HG03457 (cell line): ENCODE data around the gene PNPLA7.
"Not testable (repeated sequence)": the region's sequence is repeated elsewhere in the genome, so short reads cannot be mapped to it uniquely, and the experiment has no call there.

Experiments
- ATAC-seq: cut with Tn5 transposase; IDR thresholded peaks from one replicate; pipeline ENCODE4 v1.9.1; 2021; ENCODE audit warnings: moderate number of reproducible peaks; ENCODE audit not compliant: unreplicated experiment

The PNPLA7 gene

DNA sequence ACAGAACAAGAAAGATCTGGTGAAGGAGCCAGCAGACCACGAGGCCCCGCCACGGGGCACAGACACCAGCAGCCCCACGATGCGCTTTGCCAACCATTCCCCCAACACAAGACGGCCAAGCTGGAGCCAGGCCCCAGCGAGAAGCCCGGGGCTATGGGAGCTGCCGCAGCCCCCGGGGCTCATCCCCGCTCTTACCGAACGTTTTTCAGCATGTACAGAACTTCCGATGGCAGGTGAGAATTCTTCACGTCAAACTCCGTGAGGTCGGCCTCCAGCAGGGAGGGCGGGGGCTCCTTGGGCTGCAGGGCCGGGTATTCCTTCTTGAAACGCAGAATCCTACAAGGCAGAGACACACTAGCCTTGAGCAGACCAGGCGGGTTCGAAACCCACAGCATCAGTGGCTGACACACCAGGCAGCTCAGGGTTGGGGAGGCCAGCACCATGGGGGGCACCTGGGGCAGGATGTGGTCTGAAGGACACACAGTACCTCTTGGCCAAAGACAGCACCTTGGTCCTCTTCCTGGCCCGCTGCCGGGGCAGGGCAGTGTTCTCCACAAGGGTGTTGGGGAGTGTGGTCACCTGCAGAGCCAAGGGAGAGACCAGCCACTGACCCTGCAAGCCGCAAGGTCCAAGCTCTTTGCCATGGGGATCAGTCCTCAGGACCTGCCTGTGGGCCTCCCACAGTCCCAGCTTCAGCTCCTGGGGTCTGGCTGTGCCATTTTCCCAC is 6.8 kb downstream of the PNPLA7 start:
- no peak for ATAC-seq

GRCh38 chr9:137542486-137542885 is 7.7 kb downstream of the PNPLA7 start:
- ATAC-seq, result no peak

DNA sequence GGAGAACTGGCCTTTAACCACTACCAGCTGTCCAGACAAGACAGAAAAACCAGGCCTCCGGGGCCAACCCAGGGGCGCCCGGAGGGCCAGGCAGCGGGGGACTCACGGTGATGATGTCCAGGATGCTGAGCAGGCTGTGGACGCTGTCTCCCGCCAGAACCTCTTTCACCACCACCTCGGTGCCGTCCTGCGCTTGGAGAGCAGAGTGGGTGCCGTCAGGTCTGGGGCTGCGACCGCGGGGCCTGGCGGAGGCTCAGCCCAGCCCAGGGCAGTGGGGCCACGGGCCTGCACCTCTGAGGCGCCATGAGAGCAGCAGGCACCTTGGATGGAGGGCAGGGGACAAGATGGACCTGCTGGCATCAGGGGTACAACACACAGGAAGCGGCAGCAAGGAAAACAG is 9.7 kb downstream of the PNPLA7 start:
- ATAC-seq, result no peak

- ATAC-seq, result no peak
Measured at GRCh38 chr9:137538058-137538457, 12.1 kb downstream of the PNPLA7 start.

- ATAC-seq, result not testable (repeated sequence)
Measured at GRCh38 chr9:137536594-137537131, 13.5 kb downstream of the PNPLA7 start.

DNA sequence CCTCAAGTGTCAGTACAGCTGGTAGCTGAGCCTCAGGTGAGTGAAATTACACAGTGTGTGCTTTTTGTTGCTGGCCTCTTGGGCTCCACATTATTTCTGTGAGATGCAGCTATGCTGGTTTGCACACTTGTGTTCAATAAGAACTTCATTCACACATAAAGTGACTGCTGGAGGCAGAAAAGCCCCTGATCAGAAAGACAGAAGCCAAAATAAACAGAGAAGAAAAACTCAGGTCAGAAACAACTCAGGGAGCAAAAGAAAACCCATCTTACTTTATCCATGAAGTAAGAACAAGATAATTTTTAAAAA is 15.1 kb downstream of the PNPLA7 start:
- ATAC-seq, result no peak

- no peak for ATAC-seq
Measured at GRCh38 chr9:137534256-137535119, 15.7 kb downstream of the PNPLA7 start.

GRCh38 chr9:137532891-137533468 is 17.2 kb downstream of the PNPLA7 start:
- ATAC-seq, result not testable (repeated sequence)

DNA sequence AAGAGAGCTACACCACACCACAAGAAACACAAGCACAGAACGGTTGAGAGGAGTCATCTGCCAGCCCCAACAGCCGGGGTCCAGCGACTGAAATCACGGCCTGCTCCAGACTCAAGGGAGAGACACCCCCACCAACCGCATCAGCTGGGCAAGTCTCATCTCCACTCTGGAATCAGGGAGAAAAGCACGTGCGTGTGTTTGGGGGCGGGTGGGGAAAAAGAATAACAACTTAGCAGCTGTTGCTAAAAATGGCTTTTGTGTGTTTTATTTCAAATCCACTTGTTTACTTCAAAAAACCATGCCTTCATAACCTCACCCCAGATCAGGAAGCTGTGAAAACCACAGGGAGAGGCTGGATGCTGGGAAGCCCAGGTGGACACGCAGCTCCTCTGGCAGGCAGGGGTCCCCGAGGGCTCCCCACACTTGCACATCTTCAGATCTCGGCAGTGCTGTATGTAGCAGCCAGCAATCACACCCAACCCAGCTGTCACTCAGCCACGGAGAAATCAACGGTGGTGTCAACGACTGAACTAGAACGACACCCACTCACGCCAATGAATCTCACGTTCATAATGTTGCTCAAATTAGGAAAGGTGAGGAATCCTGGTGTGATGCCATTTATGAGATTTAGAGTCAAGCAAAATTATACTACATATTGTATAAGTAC is 19.0 kb downstream of the PNPLA7 start:
- no peak for ATAC-seq

DNA sequence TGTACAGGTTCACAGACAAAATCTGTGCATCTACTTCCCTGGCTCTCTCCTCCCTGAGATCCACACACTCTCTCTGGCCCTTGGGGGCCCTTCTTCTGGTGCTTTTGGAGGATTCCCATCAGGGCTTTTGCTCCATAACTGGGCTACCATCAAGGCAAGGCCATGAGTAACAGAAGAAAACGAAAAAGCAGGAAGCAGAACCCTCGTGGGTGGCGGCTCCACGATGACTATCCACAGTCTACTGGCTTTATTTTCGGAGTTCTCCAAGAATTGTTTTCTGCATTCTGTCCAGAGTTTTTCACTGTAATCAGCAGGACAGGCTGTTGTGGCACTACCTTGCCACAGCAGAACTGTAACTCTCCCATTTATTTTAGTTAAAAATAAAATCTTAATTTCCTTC is 19.9 kb downstream of the PNPLA7 start:
- ATAC-seq, result no peak

- ATAC-seq, result no peak
Measured at GRCh38 chr9:137524981-137525317, 25.3 kb downstream of the PNPLA7 start.

DNA sequence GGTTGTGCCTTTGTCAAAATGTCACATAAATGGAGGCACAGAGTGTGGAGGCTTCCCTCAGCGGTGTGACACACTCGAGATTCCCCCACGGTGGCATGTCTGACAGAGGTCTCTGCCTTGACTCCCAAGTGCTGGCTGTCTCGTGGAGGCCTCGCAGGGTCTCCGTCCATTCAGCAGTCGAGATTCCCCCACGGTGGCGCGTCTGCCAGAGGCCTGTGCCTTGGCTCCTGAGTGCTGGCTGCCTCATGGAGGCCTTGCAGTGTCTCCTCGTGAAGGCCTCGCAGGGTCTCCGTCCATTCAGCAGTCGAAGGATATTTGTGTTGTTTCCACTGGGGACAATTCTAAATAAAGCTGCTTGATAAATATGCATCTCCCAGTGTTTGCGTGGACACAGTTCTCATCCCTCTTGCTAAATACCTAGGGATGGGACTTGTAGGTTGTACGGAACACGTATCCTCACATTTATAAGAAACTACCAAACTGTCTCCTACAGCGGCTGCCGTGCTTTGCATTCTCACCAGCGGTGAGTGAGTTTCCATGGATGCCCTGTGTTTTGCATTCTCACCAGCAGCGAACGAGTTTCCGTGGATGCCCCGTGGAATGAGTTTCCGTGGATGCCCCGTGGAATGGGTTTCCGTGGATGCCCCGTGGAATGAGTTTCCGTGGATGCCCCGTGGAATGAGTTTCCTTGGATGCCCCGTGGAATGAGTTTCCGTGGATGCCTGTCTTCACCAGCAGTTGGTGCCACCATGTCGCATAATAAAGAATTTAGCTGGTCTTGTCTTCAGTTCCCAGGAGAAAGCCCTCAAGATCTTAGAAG is 25.8 kb downstream of the PNPLA7 start:
- no peak for ATAC-seq

DNA sequence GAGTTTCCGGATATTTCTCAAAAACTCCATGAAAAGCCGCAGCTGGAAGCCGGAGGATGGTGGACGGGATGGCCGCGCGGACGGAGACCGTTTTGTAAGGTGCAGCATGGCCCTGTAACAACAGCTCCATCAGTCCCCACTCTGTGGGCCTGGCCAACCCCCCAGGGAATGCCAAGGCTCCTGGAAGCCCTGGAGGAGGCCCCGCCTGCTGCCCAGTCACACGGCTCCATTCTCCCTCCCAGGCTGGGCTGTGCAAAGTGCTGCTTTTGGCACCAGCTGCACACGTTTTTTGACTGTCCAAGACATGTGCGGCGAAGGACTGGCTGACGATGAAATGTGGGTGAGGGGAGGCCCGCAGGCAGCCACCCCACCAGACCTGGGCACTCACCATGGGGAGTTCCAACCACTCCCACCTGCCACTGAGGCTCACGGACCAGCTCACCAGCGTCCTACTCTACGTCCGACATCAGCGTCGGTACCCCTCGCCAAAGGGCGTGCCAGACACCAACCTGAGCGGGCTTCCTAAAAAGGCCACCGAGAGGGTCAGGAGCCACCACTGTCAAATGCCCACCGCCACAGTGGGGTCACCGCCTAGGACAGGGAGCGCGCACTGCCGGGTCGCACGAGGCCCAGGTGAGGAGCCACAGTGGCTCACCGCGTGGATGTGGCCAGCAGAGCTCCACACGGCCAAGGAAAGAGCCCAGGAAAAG is 27.3 kb downstream of the PNPLA7 start:
- ATAC-seq, result no peak

GRCh38 chr9:137521405-137521985 is 28.7 kb downstream of the PNPLA7 start:
- no peak for ATAC-seq

- no peak for ATAC-seq
Measured at GRCh38 chr9:137520614-137521404, 29.4 kb downstream of the PNPLA7 start.

GRCh38 chr9:137519553-137519952 is 30.6 kb downstream of the PNPLA7 start:
- no peak for ATAC-seq

- ATAC-seq, result not testable (repeated sequence)
Measured at GRCh38 chr9:137518661-137519459, 31.3 kb downstream of the PNPLA7 start.
